ENCODE data around the gene ARHGDIG. TPM values are rescaled to one million over a fixed set of nuclear protein-coding genes. Genes with fewer than 3 reads are reported as not detected.

The ARHGDIG gene
- total RNA-seq, 4 donors from 2014 or later = 1.4 to 3.5 (median 1.8) TPM; not detected in 1

GRCh38 chr16:287981-288920 is 7.9 kb downstream of the ARHGDIG start:
- peaks cover 0 to 40% of the 10 kb centered on the region in 2 donors for H3K36me3 ChIP-seq
- H3K4me3 ChIP-seq = no peak overlapping the region
- TF ChIP-seq POLR2A (IDR thresholded peaks at IDR 0.05) (no peak), CTCF (IDR thresholded peaks at IDR 0.05 in 4 of 5, conservative IDR thresholded peaks at IDR 0.05 in 1 of 5) (no peak)
- no peaks in the 10 kb centered on the region for H3K27me3 ChIP-seq
- no peak for ATAC-seq
- intact Hi-C loops (cut with DNase I; ENCODE audit: low total_unique reads) = no loop called here
- in situ Hi-C loops (cut with MboI; ENCODE audit: low sequenced_read_pairs in 4 of 4) = no loop called here
- no peaks in the 10 kb centered on the region for H3K4me1 ChIP-seq
- DNase-seq = no peak
- H3K27ac ChIP-seq = no peak overlapping the region
- H3K9me3 ChIP-seq = no peaks in the 10 kb centered on the region

GRCh38 chr16:289395-289997 is 9.1 kb downstream of the ARHGDIG start:
- H3K27me3 ChIP-seq = no peaks in the 10 kb centered on the region
- peaks cover 0 to 45% of the 10 kb centered on the region in 2 donors for H3K36me3 ChIP-seq
- H3K4me1 ChIP-seq = no peaks in the 10 kb centered on the region
- in situ Hi-C loops (cut with MboI; ENCODE audit: low sequenced_read_pairs in 4 of 4) = no loop called here
- no peak overlapping the region for H3K27ac ChIP-seq
- intact Hi-C loops (cut with DNase I; ENCODE audit: low total_unique reads) = no loop called here
- no peaks in the 10 kb centered on the region for H3K9me3 ChIP-seq
- no peak overlapping the region for H3K4me3 ChIP-seq
- ATAC-seq (no peak), DNase-seq (no peak)
- TF ChIP-seq POLR2A (IDR thresholded peaks at IDR 0.05) (no peak), CTCF (IDR thresholded peaks at IDR 0.05 in 4 of 5, conservative IDR thresholded peaks at IDR 0.05 in 1 of 5) (no peak)

GRCh38 chr16:290015-290680 is 9.8 kb downstream of the ARHGDIG start:
- DNase-seq (no peak), ATAC-seq (no peak)
- TF ChIP-seq POLR2A (IDR thresholded peaks at IDR 0.05) (no peak), CTCF (IDR thresholded peaks at IDR 0.05 in 4 of 5, conservative IDR thresholded peaks at IDR 0.05 in 1 of 5) (no peak)
- intact Hi-C loops (cut with DNase I; ENCODE audit: low total_unique reads) (no loop called here), in situ Hi-C loops (cut with MboI; ENCODE audit: low sequenced_read_pairs in 4 of 4) (no loop called here)
- H3K9me3 ChIP-seq = no peaks in the 10 kb centered on the region
- H3K36me3 ChIP-seq = peaks cover 0 to 45% of the 10 kb centered on the region in 2 donors
- no peaks in the 10 kb centered on the region for H3K27me3 ChIP-seq
- no peak overlapping the region for H3K4me3 ChIP-seq
- H3K4me1 ChIP-seq = no peaks in the 10 kb centered on the region
- no peak overlapping the region for H3K27ac ChIP-seq

GRCh38 chr16:290681-291405 is 10.5 kb downstream of the ARHGDIG start:
- DNase-seq = no peak
- Histone ChIP-seq H3K36me3 (peaks cover 0 to 49% of the 10 kb centered on the region in 2 donors), H3K4me3 (no peak overlapping the region)

More at GRCh38 chr16:290681-291405, 10.5 kb downstream of the ARHGDIG start:
- H3K9me3 ChIP-seq = no peaks in the 10 kb centered on the region
- in situ Hi-C loops (cut with MboI; ENCODE audit: low sequenced_read_pairs in 4 of 4) = no loop called here
- TF ChIP-seq POLR2A (IDR thresholded peaks at IDR 0.05) (no peak), CTCF (IDR thresholded peaks at IDR 0.05 in 4 of 5, conservative IDR thresholded peaks at IDR 0.05 in 1 of 5) (no peak)
- no peak for ATAC-seq
- intact Hi-C loops (cut with DNase I; ENCODE audit: low total_unique reads) = no loop called here
- no peak overlapping the region for H3K27ac ChIP-seq
- H3K4me1 ChIP-seq = no peaks in the 10 kb centered on the region
- H3K27me3 ChIP-seq = no peaks in the 10 kb centered on the region

Data from gastrocnemius medialis (tissue), 4 donors.